HG03460 (cell line): ENCODE results near the gene C20orf141.
A peak's percentile ranks its signal among the peaks of the same experiment; 100 is the strongest.
"Not testable (repeated sequence)": the region's sequence is repeated elsewhere in the genome, so short reads cannot be mapped to it uniquely, and the experiment has no call there.

ENCODE experiments used
- ATAC-seq: cut with Tn5 transposase; IDR thresholded peaks from one replicate; pipeline ENCODE4 v1.9.1; 2021; ENCODE audit not compliant: unreplicated experiment

Gene C20orf141

GRCh38 chr20:2820084-2820895 is 5.5 kb downstream of the C20orf141 start:
- no peak for ATAC-seq

GRCh38 chr20:2820896-2821869 is 6.4 kb downstream of the C20orf141 start:
- no peak for ATAC-seq

- ATAC-seq = no peak
These were observed 7.3 kb downstream of the C20orf141 start for GRCh38 chr20:2822073-2822472.

- ATAC-seq = no peak
These were observed 11.0 kb downstream of the C20orf141 start for GRCh38 chr20:2825761-2826160.

- no peak for ATAC-seq
These were observed 11.9 kb downstream of the C20orf141 start for GRCh38 chr20:2826655-2827054.

GRCh38 chr20:2829376-2829775 is 14.6 kb downstream of the C20orf141 start:
- no peak for ATAC-seq

GRCh38 chr20:2831206-2831605 is 16.4 kb downstream of the C20orf141 start:
- ATAC-seq = not testable (repeated sequence)

- ATAC-seq = no peak
These were observed 19.0 kb downstream of the C20orf141 start for GRCh38 chr20:2833761-2834160.

GRCh38 chr20:2834401-2835110 is 19.8 kb downstream of the C20orf141 start:
- ATAC-seq = no peak

- no peak for ATAC-seq
These were observed 20.6 kb downstream of the C20orf141 start for GRCh38 chr20:2835331-2835796.

GRCh38 chr20:2836035-2836434 is 21.2 kb downstream of the C20orf141 start:
- no peak for ATAC-seq

- ATAC-seq = no peak
These were observed 22.6 kb downstream of the C20orf141 start for GRCh38 chr20:2837221-2837960.

- no peak for ATAC-seq
These were observed 23.5 kb downstream of the C20orf141 start for GRCh38 chr20:2838170-2838797.

- no peak for ATAC-seq
These were observed 24.3 kb downstream of the C20orf141 start for GRCh38 chr20:2838847-2839671.

GRCh38 chr20:2839732-2840137 is 24.9 kb downstream of the C20orf141 start:
- ATAC-seq = no peak

GRCh38 chr20:2840138-2840966 is 25.6 kb downstream of the C20orf141 start, which contains the start of the genes PCED1A and VPS16:
Gene PCED1A (minus strand): TSS chr20:2840655. CDS start chr20:2839912, 743 bp downstream.
Gene VPS16 (plus strand): TSS chr20:2840745. CDS start chr20:2840775, 30 bp downstream.
- ATAC-seq = peak; percentile 96

- ATAC-seq = peak; percentile 26
These were observed 26.3 kb downstream of the C20orf141 start for GRCh38 chr20:2840967-2841531.

- no peak for ATAC-seq
These were observed 30.8 kb downstream of the C20orf141 start for GRCh38 chr20:2845607-2846006.
